ENCODE measurements around the gene P2RX1.

DNA sequence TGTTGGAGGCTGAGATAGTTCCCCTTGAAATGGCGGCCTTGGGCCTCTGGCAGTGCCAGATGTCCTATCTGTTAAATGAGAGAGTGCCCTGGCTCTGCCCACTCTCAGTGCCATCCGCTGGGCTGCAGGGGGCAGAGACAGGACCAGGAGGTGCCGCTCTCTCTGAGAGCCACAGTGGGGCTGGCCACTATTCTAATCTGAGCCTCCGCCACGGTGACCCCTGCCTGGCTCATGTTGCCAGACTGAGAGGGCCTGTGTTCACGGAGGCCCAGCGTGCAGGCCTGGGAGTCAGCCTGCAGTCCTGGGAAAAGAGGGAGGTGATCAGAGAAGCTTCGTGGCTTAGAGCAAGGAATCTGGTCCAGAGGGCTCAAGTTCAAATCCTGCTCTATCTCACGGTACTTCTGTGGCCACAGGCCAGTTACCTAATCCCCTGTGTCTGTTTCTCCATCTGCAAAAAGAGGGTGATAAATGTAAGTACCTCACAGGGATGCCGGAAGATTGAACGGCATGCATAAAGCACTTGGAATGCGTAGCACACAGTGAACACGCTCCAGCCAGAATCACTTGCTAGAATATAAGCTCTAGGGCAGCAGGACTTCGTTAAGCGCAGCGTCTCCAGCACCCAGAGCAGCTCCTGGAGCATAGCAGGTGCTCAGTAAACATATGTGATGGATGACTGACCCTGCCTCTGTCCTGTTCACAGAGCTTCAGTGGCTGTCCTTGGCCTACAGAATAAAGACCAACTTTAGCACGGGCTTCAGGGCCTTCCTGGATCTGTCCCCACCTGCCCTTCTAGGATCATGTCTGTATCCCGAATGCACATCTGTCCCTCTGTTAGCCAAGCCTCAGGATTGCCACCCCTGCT, 41.7 kb upstream of the P2RX1 start:
- TF ChIP-seq, protein P1, sequence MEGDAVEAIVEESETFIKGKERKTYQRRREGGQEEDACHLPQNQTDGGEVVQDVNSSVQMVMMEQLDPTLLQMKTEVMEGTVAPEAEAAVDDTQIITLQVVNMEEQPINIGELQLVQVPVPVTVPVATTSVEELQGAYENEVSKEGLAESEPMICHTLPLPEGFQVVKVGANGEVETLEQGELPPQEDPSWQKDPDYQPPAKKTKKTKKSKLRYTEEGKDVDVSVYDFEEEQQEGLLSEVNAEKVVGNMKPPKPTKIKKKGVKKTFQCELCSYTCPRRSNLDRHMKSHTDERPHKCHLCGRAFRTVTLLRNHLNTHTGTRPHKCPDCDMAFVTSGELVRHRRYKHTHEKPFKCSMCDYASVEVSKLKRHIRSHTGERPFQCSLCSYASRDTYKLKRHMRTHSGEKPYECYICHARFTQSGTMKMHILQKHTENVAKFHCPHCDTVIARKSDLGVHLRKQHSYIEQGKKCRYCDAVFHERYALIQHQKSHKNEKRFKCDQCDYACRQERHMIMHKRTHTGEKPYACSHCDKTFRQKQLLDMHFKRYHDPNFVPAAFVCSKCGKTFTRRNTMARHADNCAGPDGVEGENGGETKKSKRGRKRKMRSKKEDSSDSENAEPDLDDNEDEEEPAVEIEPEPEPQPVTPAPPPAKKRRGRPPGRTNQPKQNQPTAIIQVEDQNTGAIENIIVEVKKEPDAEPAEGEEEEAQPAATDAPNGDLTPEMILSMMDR (IDR thresholded peaks at IDR 0.05), result no peak
- TF ChIP-seq POLR2A (IDR thresholded peaks at IDR 0.05) (no peak), POLR2AphosphoS5 (IDR thresholded peaks at IDR 0.05) (no peak), EP300 (IDR thresholded peaks at IDR 0.05) (no peak)

Data from suprapubic skin (tissue), 4 donors.